NCI-H128 (cell line): Measurements from ENCODE around the gene ARL5A.

Experiments
- DNase-seq: peaks from one replicate; lab custom pipeline; 2025; ENCODE audit not compliant: unreplicated experiment; lab: John Stamatoyannopoulos, UW

The ARL5A gene

DNA sequence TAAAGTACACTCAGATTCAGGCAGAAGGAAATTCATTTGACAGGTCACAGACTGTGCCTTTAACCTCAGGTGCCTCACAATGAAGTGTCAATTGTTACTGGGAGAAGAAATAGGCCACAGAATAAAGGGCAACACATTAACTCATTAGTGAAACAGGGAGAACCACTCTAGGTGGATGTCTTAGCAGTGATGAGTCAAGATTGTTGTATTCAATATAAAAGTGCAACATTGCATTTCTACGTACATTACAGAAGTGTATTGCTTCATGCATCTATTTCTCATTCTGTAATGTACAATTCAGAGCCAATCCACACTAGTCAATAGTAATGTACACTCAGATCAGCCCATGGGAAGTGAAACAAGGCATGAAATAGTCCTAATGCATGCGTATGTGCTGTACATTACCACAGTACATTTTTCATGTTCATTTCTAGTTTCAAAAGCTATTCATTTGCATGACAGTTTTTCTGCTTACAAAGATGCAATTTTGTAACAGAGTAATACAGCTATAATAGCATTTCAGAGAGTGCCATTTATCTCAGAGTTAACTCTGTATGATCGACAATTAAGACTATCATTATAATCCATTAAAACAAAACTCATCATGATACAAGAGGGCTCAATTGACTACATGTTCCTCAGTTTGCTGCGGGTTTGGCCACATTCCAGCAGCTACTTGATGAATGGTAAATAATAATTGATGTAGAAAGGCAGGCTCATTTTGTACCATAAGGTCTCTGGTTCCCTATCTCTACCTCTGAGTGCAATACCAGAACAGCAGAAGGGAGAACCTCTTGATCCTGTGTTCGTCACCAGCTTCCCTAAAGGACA lies 12.2 kb upstream of the ARL5A start:
- no peak for DNase-seq

DNA sequence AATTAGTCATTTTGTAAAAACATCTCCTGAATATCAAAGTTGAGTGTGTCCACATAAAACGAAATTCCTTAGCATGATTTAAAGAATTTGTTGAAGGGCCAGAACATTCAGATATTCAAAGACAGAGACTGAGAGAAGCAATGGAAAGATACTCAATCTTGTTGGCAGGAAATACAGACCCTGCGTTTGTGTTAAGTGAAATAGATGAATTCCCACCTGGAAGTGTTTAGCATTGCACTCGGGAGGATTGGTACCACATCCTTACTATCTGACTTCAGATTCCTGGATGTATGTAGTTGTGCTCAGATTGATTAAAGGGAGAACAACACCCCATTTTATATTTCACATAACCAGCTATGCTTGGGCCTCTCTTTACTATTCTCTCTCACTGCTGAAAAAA lies 9.7 kb upstream of the ARL5A start:
- DNase-seq: no peak

DNA sequence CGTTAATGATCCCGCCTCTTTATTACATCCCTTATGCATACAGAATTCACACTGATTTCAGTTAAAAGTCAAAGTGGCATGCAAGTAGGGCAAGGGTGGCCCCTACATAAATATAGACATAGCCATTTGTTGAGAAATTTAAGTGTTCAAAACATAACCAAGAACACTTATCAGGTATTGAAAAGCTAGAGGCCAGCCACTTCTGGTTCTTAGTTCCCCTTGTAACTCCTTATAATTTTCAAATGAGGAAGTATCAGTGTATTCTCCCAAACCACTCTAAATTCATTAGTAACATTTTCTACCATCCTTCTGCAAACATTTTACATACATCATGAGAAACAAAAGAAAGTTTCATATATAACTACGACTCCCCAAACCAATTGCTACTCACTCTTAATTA lies 5.8 kb upstream of the ARL5A start:
- no peak for DNase-seq

DNA sequence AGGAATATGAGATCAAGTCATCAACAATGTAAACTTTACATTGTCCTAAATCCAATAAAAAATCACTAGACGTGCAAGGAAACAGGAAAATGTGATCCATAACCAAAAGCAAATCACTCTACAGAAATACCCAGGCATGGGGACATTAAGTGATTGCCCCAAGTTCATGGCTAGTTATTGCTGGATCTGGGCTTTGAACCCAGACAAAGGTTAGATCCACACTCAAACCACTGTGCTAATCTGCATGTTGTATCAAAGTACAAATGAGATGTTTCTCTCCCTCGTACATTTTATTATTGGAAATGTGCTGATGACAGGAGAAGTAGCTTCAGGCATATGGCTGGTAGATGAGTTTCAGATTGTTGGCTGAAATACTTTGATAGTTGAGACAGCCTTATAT lies 2.7 kb upstream of the ARL5A start:
- DNase-seq: no peak

DNA sequence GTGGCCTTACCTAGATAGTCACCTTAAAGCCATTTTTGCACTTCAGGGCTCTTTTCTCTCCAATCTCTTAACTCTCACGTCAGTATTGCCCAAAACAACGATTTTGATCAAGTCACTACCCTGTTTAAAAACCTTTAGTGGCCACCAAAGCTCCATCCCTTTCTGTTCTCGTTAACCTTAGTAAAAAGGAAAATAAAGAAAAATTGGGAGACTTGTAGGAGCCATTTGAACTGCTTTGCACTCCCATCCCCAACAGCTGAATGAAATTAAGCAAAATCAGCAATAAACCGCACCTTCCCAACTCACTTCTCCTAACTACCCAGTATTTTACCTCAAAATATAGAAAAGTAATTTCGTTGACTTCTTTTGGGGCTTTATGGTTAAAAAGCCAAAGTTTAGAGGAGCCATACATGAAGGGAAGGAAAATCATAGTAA lies 686 bp upstream of the ARL5A start:
- DNase-seq: no peak

DNA sequence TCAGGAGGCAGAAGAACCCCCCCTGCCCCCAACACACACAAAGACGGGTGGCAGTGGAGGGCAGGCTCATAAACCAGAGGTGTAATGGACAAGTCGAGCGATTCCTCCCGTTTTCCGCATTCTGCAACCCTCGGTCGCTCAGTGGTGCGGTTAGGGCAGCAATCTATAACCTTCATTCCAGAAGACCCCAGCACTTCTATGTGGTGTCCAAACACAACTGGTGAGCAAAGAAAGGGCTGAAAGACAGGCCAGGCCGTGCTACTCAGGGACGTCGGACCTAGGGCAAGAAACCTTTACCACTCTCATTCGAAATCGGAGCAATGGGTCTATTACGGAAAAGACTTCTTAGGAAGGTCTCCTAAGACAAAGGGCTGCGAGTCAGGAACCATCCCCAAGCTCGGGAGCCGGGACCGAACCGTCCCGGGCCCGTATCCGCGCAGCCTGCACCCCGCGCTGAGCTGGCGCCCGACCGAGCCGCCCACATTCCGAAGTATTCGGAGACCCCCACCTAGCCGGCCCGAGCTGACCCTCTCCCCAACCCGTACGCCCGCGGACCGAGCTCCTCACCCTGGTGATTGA lies 568 bp downstream of the ARL5A start:
- no peak for DNase-seq

DNA sequence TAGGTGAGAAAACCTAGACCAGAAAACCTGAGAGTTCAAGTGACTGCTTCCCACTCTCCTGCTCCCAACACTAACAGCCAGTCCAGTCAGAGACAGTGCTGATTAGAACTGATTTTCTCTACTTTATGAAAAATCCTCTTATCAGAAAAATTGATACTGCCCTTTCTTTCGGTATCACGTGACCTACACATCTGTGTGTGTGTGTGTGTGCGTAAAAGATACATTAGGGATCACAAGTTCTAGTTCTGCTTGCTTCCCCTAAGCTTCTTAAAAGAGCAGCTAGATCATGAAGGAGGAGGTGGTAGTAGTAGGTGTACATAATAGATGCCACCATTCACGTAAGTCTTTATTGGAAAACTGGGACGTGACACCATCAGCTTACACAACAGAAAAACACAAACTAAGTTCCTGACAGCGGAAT lies 1.5 kb downstream of the ARL5A start:
- no peak for DNase-seq

DNA sequence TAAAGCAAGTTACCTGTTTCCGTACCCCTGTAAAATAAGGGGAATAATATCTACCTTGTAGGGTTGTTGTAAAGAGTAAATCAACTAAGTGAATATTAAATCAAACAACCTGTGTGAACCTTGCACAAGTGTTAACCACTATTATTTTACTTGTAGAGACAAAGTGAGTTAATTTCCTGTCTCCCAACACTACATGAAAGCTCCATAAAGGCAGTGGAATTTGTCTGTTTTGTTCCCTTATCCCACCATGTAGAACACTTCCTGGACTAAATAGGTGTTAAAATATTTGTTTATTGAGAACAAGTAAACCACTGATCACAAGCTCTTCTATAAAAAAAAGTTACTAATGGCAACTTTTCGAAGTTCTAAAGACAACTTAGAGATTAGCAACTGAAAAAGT lies 3.3 kb downstream of the ARL5A start:
- DNase-seq: no peak

DNA sequence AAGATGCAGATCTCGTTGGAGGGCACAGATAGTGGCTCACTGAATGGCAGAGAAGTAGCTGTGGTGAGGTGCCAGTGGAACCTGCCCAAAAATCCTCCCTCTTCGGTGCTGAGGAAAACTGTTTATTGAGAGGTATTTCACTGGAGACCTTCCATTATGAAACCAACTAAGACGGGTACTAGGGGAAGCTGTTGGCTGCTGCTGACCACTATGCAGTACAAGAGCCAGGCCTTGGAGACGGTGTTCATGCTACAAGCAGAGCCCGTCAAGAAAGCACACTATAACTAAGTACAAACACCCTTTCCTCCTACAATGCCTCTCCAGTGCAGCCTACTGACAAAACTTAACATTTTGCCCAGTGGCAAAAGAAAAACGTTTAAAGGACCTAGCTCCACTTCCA lies 4.6 kb downstream of the ARL5A start:
- no peak for DNase-seq

DNA sequence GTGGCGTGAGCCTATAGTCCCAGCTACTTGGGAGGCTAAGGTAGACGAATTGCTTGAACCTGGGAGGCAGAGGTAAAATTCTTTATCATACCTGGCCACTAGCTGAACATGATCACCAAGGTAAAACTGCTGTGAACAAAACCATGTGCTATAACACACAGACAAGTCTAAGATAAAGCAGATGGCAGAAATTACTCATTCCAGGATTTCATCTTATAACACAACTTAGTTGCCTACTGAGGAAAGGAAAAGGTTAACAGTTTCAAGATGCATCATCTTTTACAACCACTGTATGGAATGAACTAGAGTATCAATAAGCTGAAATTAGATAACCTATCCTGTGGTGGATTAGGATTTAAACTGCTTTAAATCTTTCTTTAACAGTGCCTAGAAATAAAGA lies 8.3 kb downstream of the ARL5A start:
- DNase-seq: no peak

DNA sequence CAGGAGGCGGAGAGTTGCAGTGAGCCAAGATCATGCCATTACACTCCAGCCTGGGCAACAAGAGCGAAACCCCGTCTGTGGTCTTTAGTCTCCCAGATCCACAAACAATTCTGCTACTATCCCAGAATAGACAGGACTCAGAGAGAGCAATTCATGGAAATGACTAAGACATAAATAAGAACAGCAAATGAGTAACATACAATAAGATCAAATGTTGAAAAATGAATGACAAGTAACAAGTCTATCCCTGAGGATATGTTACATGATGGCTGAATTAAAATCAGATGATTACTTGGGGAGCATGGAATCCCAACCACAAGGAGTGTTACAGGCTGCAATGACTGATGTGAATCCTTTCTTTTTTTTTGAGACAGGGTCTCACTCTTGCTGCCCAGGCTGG lies 10.3 kb downstream of the ARL5A start:
- no peak for DNase-seq

DNA sequence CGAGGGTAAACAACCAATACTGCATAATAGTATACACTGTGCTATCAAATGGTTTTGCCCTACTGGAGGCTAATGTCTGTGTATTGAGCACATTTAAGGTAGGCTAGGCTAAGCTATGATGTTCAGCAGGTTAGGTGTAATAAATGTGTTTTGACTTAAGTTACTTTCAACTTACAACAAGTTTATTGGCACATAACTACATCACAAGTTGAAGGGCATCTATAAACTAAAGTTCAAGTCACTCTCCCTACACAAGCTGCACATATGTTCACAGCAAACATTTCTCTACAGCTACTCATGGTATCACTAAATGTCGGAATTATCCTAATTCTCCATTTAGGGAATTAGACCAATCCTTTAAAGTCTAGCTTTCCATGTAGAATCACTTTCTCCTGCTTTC lies 11.4 kb downstream of the ARL5A start:
- DNase-seq: no peak

DNA sequence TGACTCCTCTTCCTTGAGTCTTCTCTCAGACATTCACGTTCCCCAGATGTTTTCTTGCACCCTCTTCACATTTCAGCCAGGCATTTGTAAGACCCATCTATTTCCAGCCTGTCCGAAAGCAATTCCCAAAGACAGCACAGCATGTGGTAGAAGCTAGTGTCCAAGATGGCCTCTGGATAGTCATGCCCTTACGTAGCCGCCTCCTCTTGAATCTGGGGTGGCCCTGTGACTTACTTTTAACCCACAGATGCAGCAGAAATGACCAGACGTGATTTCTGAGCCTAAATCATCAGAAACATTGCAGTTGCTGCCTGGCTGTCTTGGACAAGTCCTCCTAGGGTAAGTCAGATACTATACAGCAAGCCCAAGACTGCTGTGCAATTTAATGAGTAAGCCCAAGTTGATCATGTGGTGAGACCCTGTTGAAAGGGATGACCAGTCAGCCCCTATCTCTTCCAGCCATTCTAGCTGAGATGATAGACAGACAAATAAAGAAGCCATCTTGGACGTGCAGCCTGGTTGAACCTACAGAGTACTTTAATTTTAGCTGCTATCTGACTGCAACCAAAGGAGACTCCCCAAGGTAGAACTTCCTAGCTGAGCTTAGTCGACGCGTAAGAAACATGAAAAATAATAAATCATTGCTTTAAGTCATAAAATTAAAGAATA lies 12.3 kb downstream of the ARL5A start:
- no peak for DNase-seq

DNA sequence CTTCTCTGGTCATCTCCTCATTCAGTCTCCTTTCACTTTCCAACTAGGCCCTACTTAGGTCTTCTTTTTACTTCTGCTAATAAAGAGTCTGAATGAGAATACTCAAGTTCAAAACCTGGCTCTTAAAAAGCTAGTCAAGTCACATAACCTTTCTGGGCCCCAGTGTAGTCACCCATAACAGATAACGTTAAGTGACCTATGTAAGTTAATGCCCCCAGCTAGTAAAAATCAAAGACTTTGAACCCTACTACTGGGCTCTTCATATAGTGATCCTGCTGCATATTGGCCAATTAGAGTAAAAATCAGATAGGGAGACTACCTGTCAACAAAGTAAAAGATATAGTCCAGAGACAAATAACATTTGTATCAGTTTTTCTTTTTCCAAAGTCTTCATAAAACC lies 17.7 kb downstream of the ARL5A start:
- DNase-seq: no peak

DNA sequence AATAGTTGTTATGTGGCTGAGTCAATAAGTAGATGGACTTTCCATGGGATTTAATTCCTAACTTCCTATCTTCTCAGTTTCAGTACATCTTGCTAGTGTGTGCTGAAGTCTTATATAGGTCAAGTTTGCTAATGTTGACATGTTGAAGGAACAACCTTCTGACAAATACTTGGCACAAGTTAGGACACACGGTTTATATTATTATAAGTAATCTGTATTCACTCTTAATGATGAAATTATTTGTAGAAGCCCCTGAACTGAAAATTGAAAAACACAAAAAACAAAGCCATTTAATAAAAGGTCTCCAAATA lies 19.2 kb downstream of the ARL5A start:
- no peak for DNase-seq

DNA sequence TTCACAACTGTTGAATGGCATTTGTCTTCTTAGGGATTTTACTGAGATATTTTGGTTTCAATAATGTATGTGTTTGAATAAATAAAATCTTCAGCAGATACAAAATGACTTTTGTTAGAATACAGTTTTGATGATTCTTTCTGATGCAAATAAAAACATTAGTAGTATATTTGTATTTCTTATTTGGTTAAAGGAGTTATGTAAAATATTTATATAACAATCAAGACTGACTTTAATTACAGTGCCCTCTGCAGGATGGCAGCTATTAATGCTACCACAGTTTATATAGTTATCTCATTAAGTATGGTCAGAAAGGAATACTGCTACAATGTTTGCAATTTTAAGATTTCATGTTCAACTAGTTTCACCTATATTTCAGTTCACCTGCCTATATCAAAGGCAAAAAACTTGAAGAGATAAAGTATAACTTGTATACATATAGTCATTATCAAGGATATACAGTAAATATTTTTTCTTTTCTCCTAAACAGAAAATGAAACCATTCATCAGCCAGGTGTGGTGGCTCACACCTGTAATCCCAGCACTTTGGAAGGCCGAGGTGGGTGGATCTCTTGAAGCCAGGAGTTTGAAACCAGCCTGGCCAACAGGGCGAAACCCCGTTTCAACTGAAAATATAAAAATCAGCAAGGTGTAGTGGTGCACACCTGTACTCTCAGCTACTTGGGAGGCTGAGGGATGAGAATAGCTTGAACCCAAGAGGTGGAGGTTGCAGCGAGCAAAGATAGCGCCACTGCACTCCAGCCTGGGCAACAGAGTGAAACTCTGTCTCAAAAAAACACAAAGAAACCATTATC lies 19.8 kb downstream of the ARL5A start:
- DNase-seq: no peak

DNA sequence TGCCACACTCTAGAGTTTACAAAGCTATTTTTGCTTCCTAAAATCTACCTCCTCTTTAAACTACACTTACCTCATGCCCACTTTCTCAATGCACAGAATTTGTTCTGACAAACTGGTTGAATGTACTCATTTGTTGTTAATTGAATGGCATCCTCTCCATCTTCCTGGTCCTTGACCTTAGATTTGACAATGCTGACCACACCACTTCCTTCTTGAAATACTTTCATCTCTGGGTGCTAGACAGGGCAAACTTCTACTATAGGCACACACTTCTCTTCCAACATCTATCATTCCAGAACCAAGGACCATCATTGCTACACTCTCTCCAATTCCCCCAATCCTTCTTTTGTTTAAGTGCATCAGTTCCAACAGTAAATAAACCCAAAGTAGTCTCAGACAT lies 22.3 kb downstream of the ARL5A start:
- no peak for DNase-seq

DNA sequence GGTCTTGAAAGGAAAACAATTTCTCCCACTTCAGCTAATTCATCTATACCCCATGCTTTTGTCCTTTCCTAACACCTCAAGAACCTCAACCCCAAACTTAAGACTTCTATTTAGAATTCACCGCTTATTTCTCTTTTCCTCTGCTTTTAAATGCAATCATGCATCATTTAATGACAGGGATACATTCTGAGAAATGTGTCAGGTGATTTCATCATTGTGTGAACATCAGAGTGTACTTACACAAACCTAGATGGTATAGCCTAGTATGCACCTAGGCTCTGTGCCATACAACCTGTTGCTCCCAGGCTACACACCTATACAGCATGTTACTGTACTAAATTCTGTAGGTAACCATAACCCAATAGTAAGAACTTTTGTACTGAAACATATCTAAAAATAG lies 22.9 kb downstream of the ARL5A start:
- no peak for DNase-seq

DNA sequence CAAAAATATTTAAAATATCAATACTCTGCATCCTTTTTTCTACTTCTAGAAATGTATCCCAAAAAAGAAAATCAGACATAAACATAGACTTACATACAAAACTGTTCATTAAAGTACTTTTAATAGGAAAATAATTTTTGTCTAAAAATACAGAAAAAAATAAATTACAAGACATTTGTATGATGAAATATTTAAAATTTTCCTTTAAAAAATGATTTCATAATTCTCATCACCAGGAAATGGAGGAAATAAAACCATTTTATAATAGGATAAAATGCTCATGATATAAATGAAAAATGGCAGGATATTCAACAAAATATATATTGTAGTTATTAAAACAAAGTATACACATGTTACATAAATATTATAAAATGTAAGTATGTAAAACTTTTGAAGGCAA lies 24.4 kb downstream of the ARL5A start:
- DNase-seq: no peak

DNA sequence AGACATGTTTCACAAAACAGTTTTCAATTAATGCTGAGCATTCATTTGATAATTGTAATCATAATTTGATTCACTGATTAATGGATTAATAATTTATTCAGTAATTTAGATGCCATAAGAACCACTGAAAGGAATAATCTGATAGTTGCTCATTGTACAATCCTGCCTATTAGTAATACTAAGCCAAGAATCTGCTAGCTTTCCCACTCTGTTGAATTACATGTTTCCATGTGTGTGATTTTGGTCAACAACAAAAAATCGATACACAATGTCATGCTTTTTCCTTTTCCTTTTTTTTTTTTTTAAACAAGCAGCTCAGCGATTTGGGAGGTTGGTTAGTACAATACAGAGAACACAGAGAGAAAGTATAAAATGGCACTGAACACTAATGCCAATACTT lies 25.9 kb downstream of the ARL5A start:
- DNase-seq: no peak

DNA sequence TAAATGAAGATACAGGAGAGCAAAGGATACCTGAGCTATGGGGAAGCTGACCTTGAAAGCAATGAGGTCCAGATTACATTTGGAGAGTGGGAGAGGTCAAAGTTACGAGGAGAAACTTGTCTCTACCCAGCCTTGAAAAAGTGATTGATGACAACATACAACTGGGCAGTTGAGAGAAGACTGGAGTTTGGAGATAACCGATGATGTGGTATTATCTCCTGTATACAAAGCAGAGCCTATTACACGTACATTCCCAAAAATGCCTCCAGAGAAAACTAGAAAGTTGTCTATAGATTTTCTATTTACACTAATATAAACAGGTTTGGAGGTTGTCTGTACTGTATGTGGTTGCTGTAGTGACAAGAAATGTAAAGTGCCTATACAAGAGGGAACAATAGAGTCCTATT lies 28.3 kb downstream of the ARL5A start:
- no peak for DNase-seq

DNA sequence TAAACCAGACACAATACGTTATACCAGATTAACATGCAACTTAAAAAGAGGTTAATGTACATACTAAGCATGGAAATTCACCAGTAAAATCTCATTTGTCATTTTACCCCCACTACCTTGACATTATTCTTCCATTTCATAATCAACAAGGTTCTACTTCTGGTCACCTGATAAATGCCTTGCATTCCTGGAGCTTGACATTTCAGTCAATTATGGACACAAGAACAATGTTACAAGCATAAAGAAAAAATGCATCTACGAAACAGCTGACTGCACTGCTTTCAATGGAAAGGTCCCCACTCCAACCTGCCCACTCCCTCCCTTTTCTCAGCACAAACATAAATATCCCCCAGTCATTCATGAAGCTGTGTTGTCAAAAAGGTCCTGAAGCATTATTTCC lies 31.4 kb downstream of the ARL5A start:
- no peak for DNase-seq
